ENCODE measurements around the gene DGKI.

DGKI gene

DNA sequence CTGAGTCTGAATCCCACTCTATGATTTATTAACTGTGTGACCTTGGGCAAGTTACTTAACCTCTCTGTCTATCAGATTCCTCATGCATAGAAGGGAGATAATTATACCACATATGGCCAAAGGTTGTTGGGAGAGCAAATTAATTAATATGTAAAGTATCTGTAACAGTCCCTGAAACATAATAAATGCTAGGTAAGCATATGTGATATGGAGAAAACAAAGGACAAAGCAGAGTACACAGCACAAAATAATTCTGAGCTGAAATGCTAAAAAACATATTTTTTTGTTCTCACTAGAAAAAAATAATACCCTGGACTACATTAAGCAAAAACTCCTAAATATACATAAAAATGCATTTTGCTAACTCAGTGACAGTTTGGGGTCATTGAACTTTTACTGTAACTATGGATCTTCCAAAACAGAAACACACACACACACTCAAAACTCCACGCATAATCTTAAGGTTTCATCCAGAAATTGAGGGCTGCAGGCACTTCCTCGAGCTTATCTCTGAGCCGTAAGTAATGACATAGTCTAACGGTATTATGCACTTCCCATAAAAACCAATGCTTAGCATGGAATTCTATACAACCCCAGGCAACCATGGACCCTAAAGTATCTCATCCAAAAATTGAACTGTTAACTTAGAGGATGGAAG lies 301.6 kb downstream of the DGKI start:
- H3K9me3 ChIP-seq (ENCODE audit: low read length): no peaks in the 10 kb centered on the region
- TF ChIP-seq EZH2 (IDR thresholded peaks at IDR 0.05; ENCODE audit: borderline replicate concordance, low read length): no peak
- TF ChIP-seq, protein P1, sequence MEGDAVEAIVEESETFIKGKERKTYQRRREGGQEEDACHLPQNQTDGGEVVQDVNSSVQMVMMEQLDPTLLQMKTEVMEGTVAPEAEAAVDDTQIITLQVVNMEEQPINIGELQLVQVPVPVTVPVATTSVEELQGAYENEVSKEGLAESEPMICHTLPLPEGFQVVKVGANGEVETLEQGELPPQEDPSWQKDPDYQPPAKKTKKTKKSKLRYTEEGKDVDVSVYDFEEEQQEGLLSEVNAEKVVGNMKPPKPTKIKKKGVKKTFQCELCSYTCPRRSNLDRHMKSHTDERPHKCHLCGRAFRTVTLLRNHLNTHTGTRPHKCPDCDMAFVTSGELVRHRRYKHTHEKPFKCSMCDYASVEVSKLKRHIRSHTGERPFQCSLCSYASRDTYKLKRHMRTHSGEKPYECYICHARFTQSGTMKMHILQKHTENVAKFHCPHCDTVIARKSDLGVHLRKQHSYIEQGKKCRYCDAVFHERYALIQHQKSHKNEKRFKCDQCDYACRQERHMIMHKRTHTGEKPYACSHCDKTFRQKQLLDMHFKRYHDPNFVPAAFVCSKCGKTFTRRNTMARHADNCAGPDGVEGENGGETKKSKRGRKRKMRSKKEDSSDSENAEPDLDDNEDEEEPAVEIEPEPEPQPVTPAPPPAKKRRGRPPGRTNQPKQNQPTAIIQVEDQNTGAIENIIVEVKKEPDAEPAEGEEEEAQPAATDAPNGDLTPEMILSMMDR (IDR thresholded peaks at IDR 0.05; ENCODE audit: low read length): no peak
- H3K9me2 ChIP-seq (ENCODE audit: low read depth, low read length): no peaks in the 10 kb centered on the region
- H3K4me3 ChIP-seq (ENCODE audit: low read depth, low read length, poor library complexity, severe bottlenecking): no peak overlapping the region
- H3K9ac ChIP-seq (ENCODE audit: low read length): no peak overlapping the region
- H3K36me3 ChIP-seq (ENCODE audit: insufficient read depth, low read length): no peaks in the 10 kb centered on the region
- H3K27me3 ChIP-seq (ENCODE audit: insufficient read depth, low read length): no peaks in the 10 kb centered on the region
- no peak overlapping the region for H2AFZ ChIP-seq (ENCODE audit: low read length)
- no peaks in the 10 kb centered on the region for H3K4me1 ChIP-seq (ENCODE audit: insufficient read depth, low read length, severe bottlenecking)
- no peak overlapping the region for H3K27ac ChIP-seq (ENCODE audit: low read depth, low read length, poor library complexity, severe bottlenecking)
- no peak overlapping the region for H3K4me2 ChIP-seq (ENCODE audit: low read length)
- no peaks in the 10 kb centered on the region for H3K79me2 ChIP-seq (ENCODE audit: insufficient read depth, low read length)
- H4K20me1 ChIP-seq (ENCODE audit: insufficient read depth, low read length): no peaks in the 10 kb centered on the region
- no peaks in the 10 kb centered on the region for H3F3A ChIP-seq (ENCODE audit: insufficient read depth, low read length)

DNA sequence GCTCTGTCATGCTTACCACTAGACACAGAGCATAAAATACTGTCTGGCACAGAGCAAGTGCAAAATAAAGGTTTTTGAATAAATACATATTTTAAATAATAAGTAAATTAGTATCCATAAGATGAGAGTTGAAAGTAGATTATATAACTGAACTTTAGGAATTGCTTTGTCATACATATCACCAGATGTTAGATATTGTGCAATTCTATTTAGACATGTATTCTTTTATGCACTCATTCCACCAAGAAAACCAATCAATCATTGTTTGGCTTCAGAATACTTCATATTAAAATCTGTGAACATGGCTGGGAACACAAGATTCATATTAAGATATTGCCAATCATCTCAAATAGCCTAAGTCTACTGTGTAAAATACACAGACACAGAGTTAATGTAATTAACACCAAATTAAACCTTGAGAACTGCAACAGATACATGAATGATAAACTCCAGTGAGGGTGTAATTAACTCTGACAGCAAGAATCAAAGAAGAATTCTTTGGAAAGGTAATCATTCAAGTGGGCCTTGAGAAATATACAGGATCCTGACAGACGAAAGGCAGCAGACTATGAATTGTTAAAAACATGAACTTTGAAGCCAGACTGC lies 302.2 kb downstream of the DGKI start:
- Histone ChIP-seq H3K4me1 (ENCODE audit: insufficient read depth, low read length, severe bottlenecking) (no peaks in the 10 kb centered on the region), H3K36me3 (ENCODE audit: insufficient read depth, low read length) (no peaks in the 10 kb centered on the region), H3K4me3 (ENCODE audit: low read depth, low read length, poor library complexity, severe bottlenecking) (no peak overlapping the region), H3K4me2 (ENCODE audit: low read length) (no peak overlapping the region), H3K27me3 (ENCODE audit: insufficient read depth, low read length) (no peaks in the 10 kb centered on the region), H3K9ac (ENCODE audit: low read length) (no peak overlapping the region), H3K79me2 (ENCODE audit: insufficient read depth, low read length) (no peaks in the 10 kb centered on the region), H4K20me1 (ENCODE audit: insufficient read depth, low read length) (no peaks in the 10 kb centered on the region), H3F3A (ENCODE audit: insufficient read depth, low read length) (no peaks in the 10 kb centered on the region), H3K27ac (ENCODE audit: low read depth, low read length, poor library complexity, severe bottlenecking) (no peak overlapping the region), H2AFZ (ENCODE audit: low read length) (no peak overlapping the region), H3K9me3 (ENCODE audit: low read length) (no peaks in the 10 kb centered on the region), H3K9me2 (ENCODE audit: low read depth, low read length) (no peaks in the 10 kb centered on the region)
- no peak for TF ChIP-seq EZH2 (IDR thresholded peaks at IDR 0.05; ENCODE audit: borderline replicate concordance, low read length)
- TF ChIP-seq, protein P1 (IDR thresholded peaks at IDR 0.05; ENCODE audit: low read length): no peak

DNA sequence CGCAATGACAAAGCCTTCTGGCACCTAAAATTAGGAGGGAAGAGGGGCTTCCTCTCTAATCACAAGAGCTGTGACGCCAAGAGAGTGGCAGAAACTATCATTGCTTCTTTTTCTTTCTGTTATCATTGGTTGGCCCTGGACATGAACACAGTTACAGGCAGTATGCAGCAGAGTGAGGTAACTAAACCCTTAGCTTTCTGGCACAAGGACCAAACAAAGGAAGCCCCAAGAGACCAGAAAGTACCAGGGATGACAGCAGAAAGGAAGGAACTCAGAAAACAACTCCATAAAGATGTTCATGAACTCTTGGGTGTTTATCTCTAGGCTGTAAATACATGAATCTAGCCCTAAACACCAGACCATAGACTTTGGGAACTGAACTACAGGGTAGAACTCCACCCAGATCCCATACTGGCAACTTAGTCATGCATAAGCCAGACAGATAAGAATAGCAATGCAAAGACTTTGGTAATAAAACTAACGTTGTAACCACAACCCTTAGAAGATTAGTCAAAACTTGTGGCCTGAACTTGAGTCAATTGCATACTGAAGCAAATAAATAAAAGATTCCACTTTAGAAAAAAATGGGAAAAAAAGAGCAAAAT lies 307.6 kb downstream of the DGKI start:
- no peak for TF ChIP-seq EZH2 (IDR thresholded peaks at IDR 0.05; ENCODE audit: borderline replicate concordance, low read length)
- TF ChIP-seq, protein P1 (IDR thresholded peaks at IDR 0.05; ENCODE audit: low read length): no peak
- Histone ChIP-seq H3K9ac (ENCODE audit: low read length) (no peak overlapping the region), H3K27ac (ENCODE audit: low read depth, low read length, poor library complexity, severe bottlenecking) (no peak overlapping the region), H4K20me1 (ENCODE audit: insufficient read depth, low read length) (no peaks in the 10 kb centered on the region), H3K9me2 (ENCODE audit: low read depth, low read length) (no peaks in the 10 kb centered on the region), H3K4me1 (ENCODE audit: insufficient read depth, low read length, severe bottlenecking) (no peaks in the 10 kb centered on the region), H3K36me3 (ENCODE audit: insufficient read depth, low read length) (no peaks in the 10 kb centered on the region), H3F3A (ENCODE audit: insufficient read depth, low read length) (no peaks in the 10 kb centered on the region), H3K4me2 (ENCODE audit: low read length) (no peak overlapping the region), H3K27me3 (ENCODE audit: insufficient read depth, low read length) (no peaks in the 10 kb centered on the region), H3K4me3 (ENCODE audit: low read depth, low read length, poor library complexity, severe bottlenecking) (no peak overlapping the region), H2AFZ (ENCODE audit: low read length) (no peak overlapping the region), H3K9me3 (ENCODE audit: low read length) (no peaks in the 10 kb centered on the region), H3K79me2 (ENCODE audit: insufficient read depth, low read length) (no peaks in the 10 kb centered on the region)
